H1 (cell line): ENCODE data around the gene NLRP12. TPM values are rescaled to one million over a fixed set of nuclear protein-coding genes. Genes with fewer than 3 reads are reported as not detected.

ENCODE experiments used
- ASH2L ChIP-seq: fragments of 200-600, 300-600 bp; sonication (generic); IDR thresholded peaks from one replicate; pipeline ENCODE4 v1.7.1; 2017; ENCODE audit warnings: low read length
- CEBPB ChIP-seq: IDR thresholded peaks from 2 replicates; pipeline ENCODE4 v1.6.1; 2012; ENCODE audit warnings: low read depth, low read length
- CHD1 ChIP-seq: IDR thresholded peaks from 2 replicates; pipeline ENCODE4 v1.6.1; 2012; ENCODE audit warnings: low read depth, low read length, improper control_type of control experiment
- E2F6 ChIP-seq: IDR thresholded peaks from 2 replicates; pipeline ENCODE4 v1.6.1; 2012; ENCODE audit warnings: inconsistent platforms
- EZH2 ChIP-seq: fragments of 200-600 bp; sonication (generic); IDR thresholded peaks from 2 replicates; pipeline ENCODE4 v1.7.1; 2012; ENCODE audit warnings: low read depth, mild to moderate bottlenecking, moderate library complexity, low read length, inconsistent platforms; ENCODE audit not compliant: severe bottlenecking
- GABPA ChIP-seq: IDR thresholded peaks from 2 replicates; pipeline ENCODE4 v1.6.1; 2011; ENCODE audit warnings: mild to moderate bottlenecking, low read length, moderate library complexity, borderline replicate concordance; ENCODE audit not compliant: insufficient read depth
- PHF8 ChIP-seq: fragments of 200-600 bp; sonication (generic); conservative IDR thresholded peaks from 2 replicates; pipeline ENCODE4 v1.7.1; 2012; ENCODE audit warnings: low read depth, mild to moderate bottlenecking, inconsistent platforms, low read length, moderate library complexity
- RAD21 ChIP-seq, 2 experiments: IDR thresholded peaks in 1 of 2; conservative IDR thresholded peaks in 1 of 2; 2 replicates each; pipeline ENCODE4 v1.6.1; 2011; ENCODE audit warnings: low read depth in 2 of 2, low read length in 2 of 2, improper control_type of control experiment in 1 of 2, inconsistent platforms in 1 of 2, mild to moderate bottlenecking in 1 of 2, moderate library complexity in 1 of 2
- RBBP5 ChIP-seq: IDR thresholded peaks from 2 replicates; pipeline ENCODE4 v1.7.1; 2012; ENCODE audit warnings: low read depth, mild to moderate bottlenecking, inconsistent platforms, low read length, moderate library complexity, borderline replicate concordance
- RFX5 ChIP-seq: IDR thresholded peaks from 2 replicates; pipeline ENCODE4 v1.6.1; 2011; ENCODE audit warnings: low read depth, low read length, improper control_type of control experiment, borderline replicate concordance
- TAF1 ChIP-seq: IDR thresholded peaks from 2 replicates; pipeline ENCODE4 v1.6.1; 2011; ENCODE audit warnings: mild to moderate bottlenecking, low read depth, low read length
- TBP ChIP-seq: IDR thresholded peaks from 2 replicates; pipeline ENCODE4 v1.6.1; 2011; ENCODE audit warnings: low read depth, low read length, improper control_type of control experiment
- YY1 ChIP-seq: IDR thresholded peaks from 2 replicates; pipeline ENCODE4 v1.6.1; 2011; ENCODE audit warnings: low read depth, mild to moderate bottlenecking, low read length
- polyA plus RNA-seq, 7 experiments: library from polyadenylated mRNA; depleted of rRNA in 3 of 7; stranded (reverse) in 5 of 7; unstranded in 2 of 7; fragments of >200 nt in 5 of 7; fragments of 200-250 nt in 2 of 7; gene quantifications; 1 replicate in 5 of 7; 2 replicates in 1 of 7; 4 replicates in 1 of 7; pipeline versions ENCODE4 v1.2.1 to v1.2.3, GENCODE V29; 2011 to 2013; ENCODE audit warnings: missing spikeins in 2 of 7, mixed read lengths in 2 of 7
- total RNA-seq: library from RNA; stranded (reverse); fragmentation: NEBNext Ultra II Directional; extraction: Animal tissue kit (Norgen Biotek cat#: 25700); gene quantifications from 2 replicates; pipeline ENCODE4 v1.2.1, GENCODE V29; 2021

Gene NLRP12
- total and polyA plus RNA-seq, 2 of the 8 experiments (the other 6 are each of a cell fraction or from before 2014, with no cell fraction given) = 1.0 to 1.8 TPM

- peak; percentile 2; the same call in 1 of the 2 replicates for TF ChIP-seq RBBP5
- TF ChIP-seq CHD1 = 0 out of 2 replicates have a peak, but pooled peaks have one; percentile 24
- peak in 1 of 2 experiments; percentile 2; a peak in 1 of 4 replicates for TF ChIP-seq RAD21 (IDR thresholded peaks at IDR 0.05 in 1 of 2, conservative IDR thresholded peaks at IDR 0.05 in 1 of 2; ENCODE audit: low read depth in 2 of 2, low read length in 2 of 2)
- TF ChIP-seq E2F6 = 0 out of 2 replicates have a peak, but pooled peaks have one; percentile 4
- peak; percentile 39; the same call in 1 of the 2 replicates for TF ChIP-seq YY1
- no peak for TF ChIP-seq CEBPB
- peak; percentile 34; the same call in 1 of the 2 replicates for TF ChIP-seq TBP
- peak; percentile 60 for TF ChIP-seq PHF8
- TF ChIP-seq ASH2L = peak; percentile 11
- no peak for TF ChIP-seq RFX5
- TF ChIP-seq GABPA = 0 out of 2 replicates have a peak, but pooled peaks have one; percentile 31
- TF ChIP-seq TAF1 = peak; percentile 78
- no peak for TF ChIP-seq EZH2
These were observed 42.1 kb upstream of the NLRP12 start (continued) for GRCh38 chr19:53865918-53866864.
